IPS-18c (cell line): ENCODE measurements around the gene NRAP.

Experiments
- H3K4me3 ChIP-seq: 2 replicates; pipeline ENCODE4 v1.7.0; 2013; ENCODE audit warnings: low read depth, mild to moderate bottlenecking, low read length, moderate library complexity; ENCODE audit not compliant: insufficient read depth
- H3K9me3 ChIP-seq: one replicate; pipeline ENCODE4 v1.6.1; 2013; ENCODE audit warnings: mild to moderate bottlenecking, low read length, moderate library complexity; ENCODE audit not compliant: control insufficient read depth, insufficient read depth

The NRAP gene, protein sequence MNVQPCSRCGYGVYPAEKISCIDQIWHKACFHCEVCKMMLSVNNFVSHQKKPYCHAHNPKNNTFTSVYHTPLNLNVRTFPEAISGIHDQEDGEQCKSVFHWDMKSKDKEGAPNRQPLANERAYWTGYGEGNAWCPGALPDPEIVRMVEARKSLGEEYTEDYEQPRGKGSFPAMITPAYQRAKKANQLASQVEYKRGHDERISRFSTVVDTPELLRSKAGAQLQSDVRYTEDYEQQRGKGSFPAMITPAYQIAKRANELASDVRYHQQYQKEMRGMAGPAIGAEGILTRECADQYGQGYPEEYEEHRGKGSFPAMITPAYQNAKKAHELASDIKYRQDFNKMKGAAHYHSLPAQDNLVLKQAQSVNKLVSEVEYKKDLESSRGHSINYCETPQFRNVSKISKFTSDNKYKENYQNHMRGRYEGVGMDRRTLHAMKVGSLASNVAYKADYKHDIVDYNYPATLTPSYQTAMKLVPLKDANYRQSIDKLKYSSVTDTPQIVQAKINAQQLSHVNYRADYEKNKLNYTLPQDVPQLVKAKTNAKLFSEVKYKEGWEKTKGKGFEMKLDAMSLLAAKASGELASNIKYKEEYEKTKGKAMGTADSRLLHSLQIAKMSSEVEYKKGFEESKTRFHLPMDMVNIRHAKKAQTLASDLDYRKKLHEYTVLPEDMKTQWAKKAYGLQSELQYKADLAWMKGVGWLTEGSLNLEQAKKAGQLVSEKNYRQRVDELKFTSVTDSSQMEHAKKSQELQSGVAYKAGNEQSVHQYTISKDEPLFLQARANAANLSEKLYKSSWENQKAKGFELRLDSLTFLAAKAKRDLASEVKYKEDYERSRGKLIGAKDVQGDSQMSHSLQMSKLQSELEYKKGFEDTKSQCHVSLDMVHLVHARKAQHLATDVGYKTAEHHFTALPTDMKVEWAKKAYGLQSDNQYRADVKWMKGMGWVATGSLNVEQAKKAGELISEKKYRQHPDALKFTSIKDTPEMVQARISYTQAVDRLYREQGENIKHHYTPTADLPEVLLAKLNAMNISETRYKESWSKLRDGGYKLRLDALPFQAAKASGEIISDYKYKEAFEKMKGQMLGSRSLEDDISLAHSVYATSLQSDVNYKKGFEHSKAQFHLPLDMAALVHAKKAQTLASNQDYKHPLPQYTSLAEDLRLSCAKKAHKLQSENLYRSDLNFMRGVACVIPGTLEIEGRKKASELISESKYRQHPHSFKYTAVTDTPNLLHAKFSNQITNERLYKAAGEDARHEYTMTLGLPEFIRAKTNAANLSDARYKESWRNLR (N-terminal part only)

DNA sequence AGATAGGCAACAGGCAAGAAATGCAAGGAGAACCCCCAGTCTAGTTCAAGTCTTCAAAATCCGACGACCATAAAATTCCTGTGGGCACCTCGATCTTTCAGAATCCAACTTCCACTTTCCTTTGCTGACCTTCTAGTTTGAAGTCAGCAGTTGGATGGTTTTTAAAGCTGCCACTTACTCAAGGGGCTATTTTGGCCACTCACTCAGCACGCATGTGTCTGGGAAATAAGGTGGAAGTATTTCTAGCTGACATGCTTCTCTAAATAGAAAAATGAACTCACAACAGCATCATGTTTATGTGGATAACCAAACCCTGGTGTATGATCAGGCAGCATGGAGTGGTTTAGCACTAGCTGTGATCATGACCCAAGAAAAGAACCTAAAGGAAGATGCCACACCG, at the start of gene NRAP:
Gene NRAP (minus strand): TSS at position 134 of the 400 bp plus-strand sequence. CDS start 159 bp downstream, outside the sequence.
- Histone ChIP-seq H3K9me3 (peaks cover 2% of the 10 kb centered on the region), H3K4me3 (no peak within 1 kb of the TSS)

DNA sequence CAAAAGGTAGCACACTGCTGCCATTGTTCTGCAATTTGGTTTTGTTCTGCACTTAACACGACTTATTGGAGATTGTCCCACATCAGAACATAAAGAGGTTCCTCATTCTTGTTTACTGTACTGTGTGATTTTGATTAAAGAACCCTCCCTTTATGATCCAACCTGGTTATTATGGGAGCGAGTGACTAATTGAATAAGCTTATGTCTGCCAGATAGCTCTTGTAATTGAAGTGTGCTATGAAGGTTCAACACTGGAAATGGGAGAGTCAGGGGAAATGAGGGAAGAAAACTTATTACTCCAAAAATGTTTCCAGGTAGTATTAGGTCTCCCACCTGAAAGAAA, 49.8 kb upstream of the NRAP start:
- Histone ChIP-seq H3K9me3 (no peaks in the 10 kb centered on the region), H3K4me3 (no peak overlapping the region)

DNA sequence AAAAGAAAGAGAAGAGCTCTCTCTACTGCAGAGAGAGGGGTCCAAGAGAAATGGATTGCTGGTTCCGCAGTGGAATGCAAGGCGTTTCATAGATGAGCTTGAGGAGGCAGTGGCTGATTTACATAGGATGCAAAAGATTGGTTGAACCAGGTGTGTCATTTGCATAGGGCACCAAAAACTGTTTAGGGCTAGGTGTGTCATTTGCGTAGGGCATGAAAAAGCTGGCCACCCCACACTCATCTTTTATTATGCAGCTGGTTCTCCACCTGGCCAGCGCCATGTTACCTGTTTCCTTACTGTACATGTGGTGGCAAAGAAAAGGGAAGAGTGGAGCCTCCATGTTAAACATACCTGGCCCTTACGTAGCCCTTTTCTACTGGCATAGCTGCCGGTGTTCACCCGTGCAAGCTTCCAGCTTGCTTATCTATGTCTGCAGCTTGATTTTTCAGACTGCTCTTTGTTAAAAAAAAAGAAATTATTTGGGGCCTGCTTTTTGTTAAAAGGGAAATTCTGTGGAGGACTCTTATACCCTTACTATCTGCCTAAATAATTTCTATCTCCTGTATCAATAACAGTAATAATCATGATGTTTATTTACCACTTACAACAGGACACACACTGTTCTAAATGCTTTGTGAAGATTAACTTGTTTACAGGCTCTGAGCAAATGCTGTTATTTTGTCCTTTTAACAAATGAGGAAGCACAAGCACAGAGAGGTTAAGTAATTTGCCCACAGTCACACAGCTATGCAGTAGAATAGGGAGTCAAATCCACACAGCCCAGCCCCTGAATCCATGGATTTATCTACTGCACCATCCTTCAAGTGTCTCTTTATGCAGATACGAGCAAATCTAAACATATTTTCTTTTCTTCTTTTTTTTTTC, 49.2 kb upstream of the NRAP start:
- H3K9me3 ChIP-seq = no peaks in the 10 kb centered on the region
- H3K4me3 ChIP-seq = no peak overlapping the region

DNA sequence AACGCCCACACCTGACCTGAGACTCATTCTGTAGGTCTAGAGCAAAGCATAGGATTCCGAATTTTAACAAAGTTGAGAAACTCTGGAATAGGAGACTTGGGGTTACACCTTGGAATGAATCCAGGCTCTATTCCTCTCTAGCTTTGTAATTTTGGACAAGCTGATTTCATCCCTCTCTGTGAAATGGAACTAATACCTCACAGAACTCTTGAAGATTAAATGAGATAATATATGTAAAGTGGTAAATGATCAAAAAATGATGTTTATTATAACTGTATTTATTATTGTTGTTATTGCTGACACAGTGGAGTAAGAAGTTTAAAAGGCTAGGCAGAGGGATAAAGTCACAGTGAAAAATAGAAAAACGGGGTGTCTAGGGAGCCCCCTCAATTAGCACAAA, 48.2 kb upstream of the NRAP start:
- Histone ChIP-seq H3K9me3 (no peaks in the 10 kb centered on the region), H3K4me3 (no peak overlapping the region)

DNA sequence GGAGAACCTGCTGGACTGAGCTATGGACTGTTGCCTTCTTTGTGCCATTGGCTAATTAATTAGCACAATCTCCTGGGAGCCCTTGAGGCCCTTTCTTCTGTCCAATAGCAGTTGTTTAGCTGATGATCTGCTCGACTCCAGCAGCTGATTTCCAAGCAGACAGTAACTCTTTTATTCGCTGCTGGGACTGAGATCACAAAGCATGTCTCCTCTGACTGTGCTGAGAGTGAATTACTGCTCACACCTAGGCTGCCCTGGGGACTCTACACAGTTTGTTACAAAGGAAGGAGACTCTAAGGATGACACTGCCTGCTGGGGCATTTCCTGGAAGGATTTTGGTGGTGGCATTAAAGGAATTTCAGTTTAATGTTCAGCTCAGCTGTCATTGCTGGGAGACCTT, 47.3 kb upstream of the NRAP start:
- Histone ChIP-seq H3K4me3 (no peak overlapping the region), H3K9me3 (no peaks in the 10 kb centered on the region)

DNA sequence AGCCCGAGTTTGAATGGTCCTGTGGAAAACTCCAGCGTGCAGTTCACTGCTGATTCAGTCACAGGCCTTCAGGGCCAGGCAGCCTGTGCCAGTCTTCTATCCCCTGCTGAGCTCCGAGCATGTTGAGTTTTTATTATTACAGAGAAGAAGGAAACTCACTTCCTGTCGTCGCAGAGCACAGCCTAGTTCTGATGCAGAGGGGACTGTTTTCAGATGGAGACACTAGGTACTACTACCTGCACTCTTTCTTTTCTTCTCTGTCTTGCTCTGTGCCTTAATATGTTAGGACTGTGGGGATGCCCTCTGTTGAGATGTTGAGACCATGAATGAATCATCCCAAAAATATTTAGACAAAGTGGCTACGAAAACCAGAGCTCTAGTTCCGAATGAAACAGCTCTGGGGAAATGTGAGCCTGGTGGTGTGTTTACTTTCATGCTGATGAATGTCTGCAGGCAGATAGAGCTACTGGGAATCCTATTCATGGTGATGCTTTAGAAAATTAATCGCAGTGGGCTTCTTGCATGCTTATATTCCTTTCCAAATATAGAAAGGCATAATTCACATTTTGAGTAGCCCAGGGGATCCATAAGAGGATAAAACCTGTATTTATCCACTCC, 45.5 kb upstream of the NRAP start:
- no peaks in the 10 kb centered on the region for H3K9me3 ChIP-seq
- H3K4me3 ChIP-seq = no peak overlapping the region; the same call in 1 of the 2 replicates

DNA sequence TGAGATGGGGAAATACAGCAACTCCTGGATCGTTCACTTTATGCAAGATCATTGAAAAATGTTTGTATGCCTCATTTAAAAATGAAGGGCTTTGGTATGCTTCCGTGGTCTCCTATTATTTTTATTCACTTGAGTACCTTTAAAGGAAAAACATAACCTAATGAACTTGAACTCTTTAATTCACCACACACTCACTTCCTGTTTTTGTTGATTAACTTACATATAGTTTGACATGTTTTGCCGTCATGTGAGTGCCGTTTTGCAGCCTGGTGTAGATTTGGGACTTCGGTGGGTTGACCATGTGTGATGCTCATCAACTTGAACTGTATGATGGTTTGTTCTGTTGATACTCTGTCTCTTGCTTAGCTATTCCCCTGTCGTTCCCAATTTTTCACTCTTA, 44.8 kb upstream of the NRAP start:
- H3K9me3 ChIP-seq = no peaks in the 10 kb centered on the region
- no peak overlapping the region for H3K4me3 ChIP-seq

DNA sequence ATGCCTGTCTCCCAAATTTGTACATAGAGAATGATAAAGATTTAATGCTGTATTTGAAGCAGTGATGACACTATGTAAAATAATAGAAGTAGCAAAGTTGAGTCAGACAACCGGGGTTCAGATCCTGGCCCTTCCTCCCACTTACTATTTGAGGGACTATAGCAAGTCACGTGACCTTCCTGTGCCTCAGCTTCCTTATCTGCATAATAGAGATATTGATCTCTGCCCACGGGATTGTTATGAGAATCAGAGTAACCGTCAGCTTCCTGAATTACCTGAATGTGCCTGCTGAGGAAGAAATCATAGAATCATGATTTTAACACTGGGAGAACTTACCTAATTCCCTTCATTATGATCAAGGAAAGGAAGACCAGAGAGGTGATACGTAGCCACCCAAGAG, 42.8 kb upstream of the NRAP start:
- Histone ChIP-seq H3K9me3 (no peaks in the 10 kb centered on the region), H3K4me3 (no peak overlapping the region)

DNA sequence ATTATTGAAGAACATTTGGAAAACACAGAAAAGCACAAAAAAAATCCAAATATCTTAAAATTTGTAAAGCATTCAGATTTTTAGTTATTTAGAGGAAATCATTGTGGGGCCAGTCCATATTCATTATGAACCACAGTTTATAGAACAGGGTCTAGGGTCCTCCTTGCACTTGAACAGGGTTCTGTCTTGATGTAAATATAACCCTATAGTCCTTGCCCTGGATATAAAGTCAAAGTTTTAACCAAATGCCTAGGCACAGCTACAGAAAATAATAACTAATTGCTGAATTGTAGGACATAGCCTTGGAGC, 41.5 kb upstream of the NRAP start:
- Histone ChIP-seq H3K4me3 (no peak overlapping the region), H3K9me3 (no peaks in the 10 kb centered on the region)

DNA sequence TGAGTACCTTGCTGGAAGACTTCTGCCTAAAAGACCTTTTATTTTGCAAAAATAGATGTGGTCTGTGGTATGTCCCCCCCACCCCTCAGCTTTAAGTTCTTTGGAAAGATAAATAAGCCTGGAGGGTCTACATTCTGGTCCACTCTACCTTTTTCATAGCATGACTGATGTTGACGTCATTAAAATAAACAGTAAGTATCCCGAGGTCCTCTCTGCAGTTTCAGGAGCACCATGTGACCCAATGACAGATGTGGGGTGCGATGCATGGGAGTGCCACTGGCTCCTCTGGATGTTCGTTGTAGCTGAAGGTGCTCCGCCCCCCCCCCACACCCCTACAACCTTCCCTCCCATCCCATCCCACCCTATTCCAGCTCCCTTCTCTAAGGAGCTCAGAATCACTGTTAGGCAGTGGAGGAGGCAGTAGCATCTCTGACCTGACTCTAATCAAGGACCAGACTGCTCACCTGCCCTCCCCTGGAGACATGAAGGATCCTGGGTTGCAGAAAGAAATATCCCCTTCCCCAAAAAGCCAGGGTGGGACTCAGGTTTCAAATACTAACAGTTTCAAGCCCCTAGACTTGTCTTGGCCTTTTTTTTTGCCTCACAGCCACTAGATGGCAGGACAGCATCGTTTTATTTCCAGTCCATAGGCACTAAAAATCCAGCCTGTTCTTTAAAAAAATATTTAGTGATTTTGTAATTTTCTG, 40.9 kb upstream of the NRAP start:
- no peaks in the 10 kb centered on the region for H3K9me3 ChIP-seq
- H3K4me3 ChIP-seq = no peak overlapping the region

DNA sequence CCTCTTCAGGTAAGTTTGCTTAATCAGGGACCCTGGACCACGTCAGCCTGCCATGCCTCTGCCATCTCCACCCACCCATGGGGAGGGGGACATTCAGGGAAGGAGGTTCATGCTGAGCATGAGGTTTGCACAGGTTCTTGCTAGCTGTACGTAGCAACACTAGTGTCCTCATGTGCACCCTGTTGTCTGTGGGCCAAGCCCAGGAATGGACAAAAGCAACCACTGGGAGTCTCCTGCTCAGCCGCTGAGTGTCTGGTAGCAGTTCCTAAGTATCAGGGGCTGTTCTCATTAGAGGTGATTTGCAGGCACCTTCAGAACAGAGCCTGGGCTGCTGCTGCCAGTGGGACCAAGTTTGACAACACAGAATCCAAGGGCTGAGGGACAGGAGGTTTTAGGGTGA, 33.8 kb upstream of the NRAP start:
- Histone ChIP-seq H3K4me3 (no peak overlapping the region), H3K9me3 (peaks cover 2% of the 10 kb centered on the region)

DNA sequence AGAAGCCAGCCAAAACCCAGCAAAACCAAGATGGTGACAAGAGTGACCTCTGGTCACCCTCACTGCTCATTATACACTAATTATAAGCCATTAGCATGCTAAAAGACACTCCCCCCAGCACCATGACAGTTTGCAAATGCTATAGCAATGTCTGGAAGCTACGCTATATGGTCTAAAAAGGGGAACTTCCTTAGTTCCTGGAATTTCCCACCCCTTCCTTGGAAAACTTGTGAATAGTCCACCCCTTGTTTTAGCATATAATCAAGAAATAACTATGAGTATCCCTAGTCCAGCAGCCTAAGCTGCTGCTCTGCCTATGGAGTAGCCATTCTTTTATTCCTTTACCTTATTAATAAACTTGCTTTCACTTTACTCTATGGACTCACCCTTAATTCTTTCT, 31.9 kb upstream of the NRAP start:
- H3K4me3 ChIP-seq = no peak overlapping the region
- H3K9me3 ChIP-seq = peaks cover 4% of the 10 kb centered on the region

DNA sequence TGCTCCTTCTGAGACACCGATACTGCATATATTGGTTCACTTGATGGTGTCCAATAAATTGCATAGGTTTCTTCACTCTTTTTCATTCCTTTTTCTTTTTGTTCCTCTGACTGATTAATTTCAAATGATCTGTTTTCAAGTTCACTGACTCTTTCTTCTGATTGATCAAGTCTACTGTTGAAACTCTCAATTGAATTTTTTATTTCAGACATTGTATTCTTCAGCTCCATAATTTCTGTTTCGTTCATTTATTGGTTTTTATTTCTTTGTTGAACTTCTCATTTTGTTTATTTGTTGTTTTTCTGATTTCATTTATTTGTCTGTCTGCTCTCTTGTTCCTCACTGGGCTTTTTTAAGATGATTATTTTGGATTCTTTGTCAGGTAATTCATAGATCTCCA, 29.5 kb upstream of the NRAP start:
- Histone ChIP-seq H3K4me3 (no peak overlapping the region), H3K9me3 (peaks cover 4% of the 10 kb centered on the region)

DNA sequence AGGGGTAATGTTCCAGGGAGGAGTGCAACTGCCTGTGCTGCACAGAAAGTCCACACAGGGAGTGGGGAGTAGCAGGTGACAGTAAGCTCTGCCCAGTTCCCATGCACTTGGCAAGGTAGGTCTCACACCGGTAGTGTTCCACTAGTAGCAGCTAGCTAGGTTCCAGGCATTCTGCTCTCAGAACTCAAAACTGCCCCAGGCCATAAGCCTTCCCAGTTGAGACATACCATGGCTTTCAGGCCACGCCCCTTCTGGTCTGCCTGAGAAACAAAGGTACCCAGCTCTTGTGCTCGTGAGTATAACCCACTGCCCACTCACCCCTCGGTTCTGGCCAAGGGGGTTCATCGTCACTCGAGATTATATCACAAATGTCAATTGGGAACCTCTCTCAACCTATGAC, 28.4 kb upstream of the NRAP start:
- H3K9me3 ChIP-seq = peaks cover 4% of the 10 kb centered on the region
- no peak overlapping the region for H3K4me3 ChIP-seq

DNA sequence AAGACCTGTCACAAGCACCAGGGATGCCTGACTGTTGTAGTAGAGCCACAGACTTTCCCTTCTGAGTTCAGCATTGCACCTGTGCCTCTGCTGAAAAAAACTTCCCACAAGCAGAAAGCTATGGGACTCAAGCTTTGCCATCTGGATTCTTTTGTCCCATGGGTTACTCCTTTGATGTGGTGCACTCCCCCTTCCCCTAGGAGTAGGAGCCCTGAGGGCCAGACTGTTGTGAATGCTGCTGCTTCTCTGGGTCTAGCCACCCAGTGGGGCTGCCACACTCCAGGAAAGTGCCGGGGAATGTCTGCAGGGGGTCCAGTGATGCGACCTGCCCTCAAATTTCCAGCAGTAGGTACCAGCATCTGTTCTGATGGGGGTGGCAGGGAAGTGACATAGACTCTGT, 27.5 kb upstream of the NRAP start:
- Histone ChIP-seq H3K4me3 (no peak overlapping the region), H3K9me3 (peaks cover 4% of the 10 kb centered on the region)

DNA sequence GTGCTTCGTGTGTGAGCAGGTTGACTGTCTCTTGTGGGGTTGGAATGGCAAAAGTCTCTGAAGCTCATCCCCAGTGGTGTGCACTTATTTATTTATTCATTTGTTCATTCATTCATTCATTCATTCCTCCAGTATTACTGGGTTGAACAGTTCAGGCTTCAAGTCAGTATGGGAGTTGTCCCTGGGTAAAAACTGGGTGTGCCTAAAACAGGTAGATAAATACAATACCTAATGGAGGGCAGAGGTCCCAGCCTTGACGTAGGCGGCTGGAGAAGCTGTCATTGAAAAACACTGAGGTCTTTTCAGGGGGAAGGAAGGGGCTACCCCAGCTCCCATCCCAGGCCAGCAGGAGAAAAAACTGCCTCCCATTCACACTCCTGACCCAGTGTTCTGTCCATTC, 26.9 kb upstream of the NRAP start:
- Histone ChIP-seq H3K4me3 (no peak overlapping the region), H3K9me3 (peaks cover 4% of the 10 kb centered on the region)
